Trophoblast cell (in vitro differentiated cells and primary cell): Measurements from ENCODE around the gene PIGN.

Experiments used
- DNase-seq, 2 donors: peaks; one replicate each; pipeline ENCODE4 v3.0.0-alpha.2; 2016
- H2AFZ ChIP-seq: 2 replicates; pipeline ENCODE4 v1.6.1; 2013; ENCODE audit warnings: low read length, moderate library complexity, mild to moderate bottlenecking; ENCODE audit not compliant: insufficient read depth, poor library complexity
- H2AK5ac ChIP-seq: 2 replicates; pipeline ENCODE4 v1.6.1; 2013; ENCODE audit warnings: mild to moderate bottlenecking, low read length
- H2BK120ac ChIP-seq: 2 replicates; pipeline ENCODE4 v1.6.1; 2013; ENCODE audit warnings: low read length, mild to moderate bottlenecking, moderate library complexity; ENCODE audit not compliant: insufficient read depth, poor library complexity
- H2BK12ac ChIP-seq: 2 replicates; pipeline ENCODE4 v1.6.1; 2013; ENCODE audit warnings: mild to moderate bottlenecking, low read length, moderate library complexity
- H2BK5ac ChIP-seq: 2 replicates; pipeline ENCODE4 v1.6.1; 2013; ENCODE audit warnings: low read length, low read depth, moderate library complexity, mild to moderate bottlenecking; ENCODE audit not compliant: poor library complexity
- H3K14ac ChIP-seq: 2 replicates; pipeline ENCODE4 v1.6.1; 2013; ENCODE audit warnings: mild to moderate bottlenecking, low read length
- H3K18ac ChIP-seq: 2 replicates; pipeline ENCODE4 v1.6.1; 2013; ENCODE audit warnings: mild to moderate bottlenecking, low read length
- H3K23ac ChIP-seq: 2 replicates; pipeline ENCODE4 v1.6.1; 2013; ENCODE audit warnings: low read length
- H3K27ac ChIP-seq: 2 replicates; pipeline ENCODE4 v1.5.1; 2013; ENCODE audit warnings: low read depth, mild to moderate bottlenecking, inconsistent platforms, low read length, moderate library complexity
- H3K27me3 ChIP-seq: 2 replicates; pipeline ENCODE4 v1.6.1; 2013; ENCODE audit warnings: inconsistent platforms, mild to moderate bottlenecking, low read length, moderate library complexity; ENCODE audit not compliant: insufficient read depth
- H3K36me3 ChIP-seq, 2 experiments: 1 replicate in 1 of 2; 2 replicates in 1 of 2; pipeline ENCODE4 v1.6.1; 2013; ENCODE audit warnings: low read length in 2 of 2, mild to moderate bottlenecking in 2 of 2, moderate library complexity in 1 of 2; ENCODE audit not compliant: insufficient read depth in 2 of 2, control insufficient read depth in 1 of 2
- H3K4ac ChIP-seq: 2 replicates; pipeline ENCODE4 v1.6.1; 2013; ENCODE audit warnings: low read depth, mild to moderate bottlenecking, low read length, moderate library complexity
- H3K4me1 ChIP-seq, 2 experiments: 1 replicate in 1 of 2; 2 replicates in 1 of 2; pipeline ENCODE4 v1.6.1; 2013; ENCODE audit warnings: low read length in 2 of 2, mild to moderate bottlenecking in 2 of 2, moderate library complexity in 1 of 2; ENCODE audit not compliant: insufficient read depth in 2 of 2, control insufficient read depth in 1 of 2
- H3K4me2 ChIP-seq: 2 replicates; pipeline ENCODE4 v1.6.1; 2013; ENCODE audit warnings: inconsistent platforms, mild to moderate bottlenecking, low read length, moderate library complexity
- H3K4me3 ChIP-seq: 2 replicates; pipeline ENCODE4 v1.5.1; 2013; ENCODE audit warnings: mild to moderate bottlenecking, low read depth, low read length, inconsistent platforms
- H3K79me1 ChIP-seq: one replicate; pipeline ENCODE4 v1.6.1; 2013; ENCODE audit warnings: low read length
- H3K79me2 ChIP-seq: 2 replicates; pipeline ENCODE4 v1.6.1; 2013; ENCODE audit warnings: low read length, mild to moderate bottlenecking; ENCODE audit not compliant: control insufficient read depth, insufficient read depth, poor library complexity
- H3K9ac ChIP-seq: 2 replicates; pipeline ENCODE4 v1.6.1; 2013; ENCODE audit warnings: mild to moderate bottlenecking, low read length
- H3K9me3 ChIP-seq: 2 replicates; pipeline ENCODE4 v1.6.1; 2013; ENCODE audit warnings: low read depth, mild to moderate bottlenecking, control low read depth, inconsistent platforms, low read length; ENCODE audit not compliant: insufficient read depth
- H4K12ac ChIP-seq: 2 replicates; pipeline ENCODE4 v1.6.1; 2013; ENCODE audit warnings: low read depth, mild to moderate bottlenecking, low read length, moderate library complexity
- H4K8ac ChIP-seq: 2 replicates; pipeline ENCODE4 v1.6.1; 2013; ENCODE audit warnings: low read depth, mild to moderate bottlenecking, low read length, moderate library complexity
- H4K91ac ChIP-seq: one replicate; pipeline ENCODE4 v1.6.1; 2013; ENCODE audit warnings: low read depth, mild to moderate bottlenecking, low read length, moderate library complexity
- WGBS: extraction: QIAGEN DNeasy Blood & Tissue Kit; methylation state at CpG from one replicate; pipeline ENCODE4 v1.1.7; 2013; ENCODE audit warnings: missing lambda C conversion rate; ENCODE audit not compliant: insufficient read length, insufficient coverage; ENCODE audit errors: extremely low coverage; 5-methylcytosine and 5-hydroxymethylcytosine counted together

Gene PIGN

DNA sequence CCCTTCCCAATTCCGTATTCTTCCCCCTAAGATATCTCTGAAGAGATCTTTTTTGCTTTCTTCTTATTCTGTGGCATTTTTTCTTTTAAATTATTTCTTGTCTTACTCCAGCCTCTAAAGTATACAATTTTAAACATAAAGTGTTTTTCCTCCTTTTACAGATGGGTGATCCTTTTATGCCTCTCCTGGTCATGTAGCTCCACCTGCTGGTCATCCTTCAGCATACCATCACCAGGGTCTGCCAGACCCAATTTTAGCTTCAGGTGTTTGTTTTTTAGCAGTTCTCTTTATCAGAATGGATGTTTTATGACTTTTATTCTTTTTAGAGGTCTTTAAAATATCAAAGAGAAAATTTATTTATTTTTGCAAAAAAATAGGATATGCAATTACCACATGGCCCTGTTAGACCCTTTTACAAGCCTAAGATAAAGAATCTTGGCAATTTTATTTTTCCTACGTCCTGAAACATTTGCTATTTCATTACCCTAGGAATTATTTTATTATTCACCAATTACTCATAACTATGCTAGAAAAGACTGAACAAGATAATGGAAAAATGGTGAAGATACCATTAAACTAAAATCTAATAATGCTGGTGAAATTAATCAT lies 55.5 kb downstream of the PIGN start:
- peak; percentile 41 to 73 for DNase-seq
- Histone ChIP-seq H3K27me3 (no peaks in the 10 kb centered on the region), H2BK5ac (no peak overlapping the region), H3K79me1 (no peaks in the 10 kb centered on the region), H3K9ac (no peak overlapping the region), H4K8ac (no peak overlapping the region), H2BK12ac (no peak overlapping the region), H3K36me3 (no peaks in the 10 kb centered on the region), H3K4ac (no peak overlapping the region), H3K27ac (no peak overlapping the region), H2AFZ (no peak overlapping the region), H3K14ac (no peak overlapping the region), H3K18ac (no peak overlapping the region), H2AK5ac (no peak overlapping the region), H3K23ac (no peak overlapping the region), H3K4me2 (no peak overlapping the region), H2BK120ac (no peak overlapping the region), H3K4me1 (peaks cover 0 to 3% of the 10 kb centered on the region in 2 experiments), H3K79me2 (no peaks in the 10 kb centered on the region), H3K9me3 (no peaks in the 10 kb centered on the region), H4K91ac (no peak overlapping the region), H4K12ac (no peak overlapping the region), H3K4me3 (no peak overlapping the region)
- no CpG with 5 or more reads among the region's 2 CpGs for WGBS

DNA sequence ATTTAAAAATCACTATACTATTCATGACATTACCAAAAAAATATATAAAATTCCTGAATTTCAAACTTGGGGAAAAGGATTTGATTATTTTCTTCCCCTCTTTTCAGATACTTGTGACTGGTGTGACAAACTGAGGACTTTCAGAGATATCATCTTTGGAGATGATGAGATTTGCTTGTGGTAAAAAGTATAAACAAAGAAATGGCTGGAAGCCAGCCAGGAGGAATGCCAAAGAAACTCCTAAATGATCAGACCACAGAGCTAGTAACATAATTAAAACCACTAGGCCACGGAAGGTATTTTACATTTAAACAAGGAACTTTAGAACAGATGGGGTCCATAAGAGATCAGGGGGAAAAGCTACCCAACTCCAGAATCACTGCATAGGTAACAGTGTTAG lies 58.7 kb downstream of the PIGN start:
- H3K79me2 ChIP-seq, result no peaks in the 10 kb centered on the region
- no peak overlapping the region for H3K27ac ChIP-seq
- H2BK12ac ChIP-seq, result no peak overlapping the region
- H3K4me1 ChIP-seq, result peaks cover 0 to 3% of the 10 kb centered on the region in 2 experiments
- H4K91ac ChIP-seq, result no peak overlapping the region
- H3K9me3 ChIP-seq, result no peaks in the 10 kb centered on the region
- no peak overlapping the region for H2AK5ac ChIP-seq
- H3K14ac ChIP-seq, result no peak overlapping the region
- H3K27me3 ChIP-seq, result no peaks in the 10 kb centered on the region
- H2BK120ac ChIP-seq, result no peak overlapping the region
- H2AFZ ChIP-seq, result no peak overlapping the region
- no peaks in the 10 kb centered on the region for H3K36me3 ChIP-seq
- no peak overlapping the region for H2BK5ac ChIP-seq
- no peak overlapping the region for H4K8ac ChIP-seq
- WGBS, result no CpG with 5 or more reads among the region's 1 CpG
- no peak overlapping the region for H3K23ac ChIP-seq
- no peak overlapping the region for H4K12ac ChIP-seq
- H3K4ac ChIP-seq, result no peak overlapping the region
- no peak overlapping the region for H3K4me3 ChIP-seq
- no peak overlapping the region for H3K18ac ChIP-seq
- no peaks in the 10 kb centered on the region for H3K79me1 ChIP-seq
- no peak overlapping the region for H3K4me2 ChIP-seq
- no peak overlapping the region for H3K9ac ChIP-seq
- DNase-seq, result no peak

DNA sequence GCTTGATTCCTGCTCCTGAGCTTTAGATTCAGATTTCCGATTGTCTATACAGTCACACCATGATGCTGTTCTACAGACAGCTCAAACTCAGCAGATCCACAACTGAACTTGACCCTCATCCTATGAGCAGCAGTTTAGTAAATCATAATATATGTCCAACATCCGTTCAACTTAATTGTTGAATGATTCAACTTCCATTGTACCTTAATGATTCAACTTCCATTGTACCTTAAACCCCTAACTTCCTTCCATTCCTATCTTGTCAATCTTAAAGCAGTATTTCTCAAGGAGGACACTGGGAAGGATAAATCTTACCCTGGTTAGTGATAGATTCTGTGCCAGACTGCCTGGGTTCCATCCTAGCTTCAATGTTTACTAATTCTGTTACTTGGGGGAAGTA lies 60.1 kb downstream of the PIGN start:
- Histone ChIP-seq H2BK5ac (no peak overlapping the region), H3K23ac (no peak overlapping the region), H3K4me1 (peaks cover 0 to 3% of the 10 kb centered on the region in 2 experiments), H2AK5ac (no peak overlapping the region), H3K36me3 (peaks cover 0 to 2% of the 10 kb centered on the region in 2 experiments), H3K27me3 (no peaks in the 10 kb centered on the region), H4K12ac (no peak overlapping the region), H3K14ac (no peak overlapping the region), H3K79me1 (no peaks in the 10 kb centered on the region), H4K8ac (no peak overlapping the region), H2BK12ac (no peak overlapping the region), H2AFZ (no peak overlapping the region), H3K27ac (no peak overlapping the region), H4K91ac (no peak overlapping the region), H3K4me3 (no peak overlapping the region), H3K4ac (no peak overlapping the region), H3K9me3 (no peaks in the 10 kb centered on the region), H3K9ac (no peak overlapping the region), H3K4me2 (no peak overlapping the region), H2BK120ac (no peak overlapping the region), H3K79me2 (no peaks in the 10 kb centered on the region), H3K18ac (no peak overlapping the region)
- WGBS, result no CpG with 5 or more reads among the region's 2 CpGs
- DNase-seq, result no peak

DNA sequence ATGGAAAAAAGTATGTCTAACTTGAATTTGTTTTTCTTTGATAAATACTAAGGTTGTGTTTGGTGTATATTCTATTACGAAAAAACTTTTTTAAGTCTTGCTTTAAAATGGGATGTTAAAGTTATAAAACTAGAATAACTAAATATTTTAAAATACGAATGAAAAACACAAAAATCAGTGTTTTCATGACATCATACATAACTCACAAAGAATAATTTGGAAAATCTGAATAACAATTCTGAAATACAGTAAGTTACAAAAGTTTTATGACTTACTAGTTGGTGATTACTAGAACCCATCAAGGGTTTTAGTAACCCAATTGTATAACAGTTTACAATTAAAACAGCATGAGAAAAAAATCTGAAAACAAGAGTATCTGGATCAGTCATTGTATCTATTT lies 61.2 kb downstream of the PIGN start:
- Histone ChIP-seq H3K9me3 (no peaks in the 10 kb centered on the region), H3K27ac (no peak overlapping the region), H3K36me3 (peaks cover 0 to 2% of the 10 kb centered on the region in 2 experiments), H3K4me3 (no peak overlapping the region), H2BK120ac (no peak overlapping the region), H4K8ac (no peak overlapping the region), H3K4ac (no peak overlapping the region), H3K79me1 (no peaks in the 10 kb centered on the region), H3K9ac (no peak overlapping the region), H2AK5ac (no peak overlapping the region), H3K27me3 (no peaks in the 10 kb centered on the region), H3K4me2 (no peak overlapping the region), H2AFZ (no peak overlapping the region), H4K91ac (no peak overlapping the region), H2BK5ac (no peak overlapping the region), H4K12ac (no peak overlapping the region), H3K18ac (no peak overlapping the region), H3K23ac (no peak overlapping the region), H3K79me2 (no peaks in the 10 kb centered on the region), H2BK12ac (no peak overlapping the region), H3K14ac (no peak overlapping the region), H3K4me1 (peaks cover 0 to 3% of the 10 kb centered on the region in 2 experiments)
- no CpG with 5 or more reads among the region's 2 CpGs for WGBS
- no peak for DNase-seq
